GM18520 (cell line): Measurements from ENCODE around the gene FAM118A.
"Not testable (repeated sequence)": the region's sequence is repeated elsewhere in the genome, so short reads cannot be mapped to it uniquely, and the experiment has no call there.

Experiments used
- ATAC-seq: cut with Tn5 transposase; IDR thresholded peaks from one replicate; pipeline ENCODE4 v1.9.1; 2021; ENCODE audit not compliant: unreplicated experiment

FAM118A gene

DNA sequence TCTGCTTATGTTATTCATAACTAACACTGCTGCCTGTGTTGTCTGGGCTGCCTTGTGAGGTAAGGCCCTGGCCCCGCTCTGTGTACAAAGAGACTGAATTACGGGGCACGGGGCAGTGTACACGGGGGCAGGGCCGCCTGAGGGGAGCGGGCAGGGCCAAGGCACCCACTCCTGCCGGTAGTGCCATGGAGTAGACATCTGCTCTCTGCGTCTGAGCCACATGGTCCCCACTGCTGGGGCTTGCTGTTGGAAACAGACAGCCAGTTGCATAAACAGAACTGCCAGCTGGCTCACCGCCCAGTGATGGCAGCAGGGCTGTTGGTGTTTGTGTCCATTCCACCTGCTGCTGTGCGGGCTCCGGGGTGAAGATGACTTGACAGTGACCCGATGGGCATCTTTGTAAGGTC, 19.8 kb downstream of the FAM118A start:
- ATAC-seq, result no peak

GRCh38 chr22:45330548-45330947, 20.8 kb downstream of the FAM118A start:
- no peak for ATAC-seq

DNA sequence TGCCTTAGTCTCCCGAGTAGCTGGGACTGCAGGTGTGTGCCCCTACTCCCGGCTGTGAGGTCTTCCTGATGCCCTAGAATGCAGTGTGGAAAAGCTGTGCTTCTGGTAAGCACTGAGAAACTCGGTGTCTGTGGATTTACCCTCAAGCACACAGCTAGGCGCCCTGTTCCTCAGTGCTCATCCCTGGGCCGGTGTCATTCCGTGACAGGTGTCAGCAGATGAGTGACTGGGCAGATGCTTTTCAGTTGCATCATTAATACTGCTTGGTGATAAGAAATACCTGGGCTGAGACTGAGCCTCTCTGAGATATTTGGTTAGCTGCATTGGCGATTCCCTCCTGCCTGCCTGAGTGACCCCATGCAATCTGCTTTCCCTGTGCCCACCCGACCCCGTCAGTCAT, 21.8 kb downstream of the FAM118A start:
- no peak for ATAC-seq

GRCh38 chr22:45332001-45332400, 22.3 kb downstream of the FAM118A start:
- ATAC-seq, result no peak

DNA sequence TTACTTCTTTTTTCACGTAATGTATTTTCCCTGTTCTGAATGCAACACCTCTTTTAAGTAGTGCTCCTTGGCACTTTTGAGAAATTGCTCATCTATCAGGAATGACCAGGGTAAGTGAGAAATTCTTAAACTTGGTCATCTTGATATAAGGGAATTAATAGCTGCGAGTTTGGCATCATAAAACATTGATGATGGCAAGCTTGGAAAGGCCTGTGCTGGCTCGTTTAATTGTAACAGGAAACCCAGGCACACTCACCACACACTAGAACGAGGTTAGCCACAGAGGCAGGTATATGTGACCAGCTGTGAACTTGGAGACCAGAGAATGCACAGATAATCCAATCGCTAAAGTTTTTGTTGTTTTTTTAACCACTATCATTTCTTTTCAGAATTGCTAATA, 24.3 kb downstream of the FAM118A start:
- ATAC-seq, result no peak

- no peak for ATAC-seq
Observed at GRCh38 chr22:45334528-45334927, 24.8 kb downstream of the FAM118A start.

DNA sequence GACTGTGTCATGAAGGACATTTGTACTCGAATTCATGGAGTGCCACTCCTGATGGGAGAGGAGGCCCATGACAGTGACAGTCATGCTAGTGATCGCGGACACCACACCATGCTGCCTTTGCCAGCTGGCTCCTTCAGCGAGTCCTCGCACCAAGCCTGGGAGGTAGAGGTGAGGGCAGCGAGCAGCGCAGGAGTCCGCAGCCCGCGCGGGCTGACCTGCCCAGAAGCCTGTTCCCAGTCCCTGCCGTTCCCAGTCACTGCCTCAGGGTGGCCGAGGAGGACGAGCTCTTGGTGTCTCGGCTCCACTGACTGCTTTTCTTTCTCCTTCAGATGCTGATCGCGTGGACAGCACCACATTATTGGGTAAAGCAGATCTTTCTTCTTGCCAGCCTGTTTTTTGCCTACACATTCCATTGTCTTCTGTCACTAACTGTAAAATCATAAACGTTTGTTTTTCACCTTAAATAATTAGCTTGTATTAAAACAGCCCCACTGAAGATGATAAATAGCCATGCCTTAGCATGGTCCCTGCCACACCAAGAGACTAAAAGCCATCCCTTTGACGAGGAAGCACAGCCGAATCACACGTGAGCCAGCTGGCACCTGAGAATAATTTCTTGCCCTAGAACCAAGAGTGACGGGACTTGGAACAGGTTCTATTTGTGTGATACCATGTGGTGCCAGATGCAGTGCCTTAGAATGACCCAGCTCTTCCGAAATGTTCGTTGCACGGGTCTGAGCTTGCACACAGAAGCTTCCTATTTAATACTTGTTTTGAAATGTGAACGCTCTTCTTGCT, 25.5 kb downstream of the FAM118A start:
- ATAC-seq, result no peak

DNA sequence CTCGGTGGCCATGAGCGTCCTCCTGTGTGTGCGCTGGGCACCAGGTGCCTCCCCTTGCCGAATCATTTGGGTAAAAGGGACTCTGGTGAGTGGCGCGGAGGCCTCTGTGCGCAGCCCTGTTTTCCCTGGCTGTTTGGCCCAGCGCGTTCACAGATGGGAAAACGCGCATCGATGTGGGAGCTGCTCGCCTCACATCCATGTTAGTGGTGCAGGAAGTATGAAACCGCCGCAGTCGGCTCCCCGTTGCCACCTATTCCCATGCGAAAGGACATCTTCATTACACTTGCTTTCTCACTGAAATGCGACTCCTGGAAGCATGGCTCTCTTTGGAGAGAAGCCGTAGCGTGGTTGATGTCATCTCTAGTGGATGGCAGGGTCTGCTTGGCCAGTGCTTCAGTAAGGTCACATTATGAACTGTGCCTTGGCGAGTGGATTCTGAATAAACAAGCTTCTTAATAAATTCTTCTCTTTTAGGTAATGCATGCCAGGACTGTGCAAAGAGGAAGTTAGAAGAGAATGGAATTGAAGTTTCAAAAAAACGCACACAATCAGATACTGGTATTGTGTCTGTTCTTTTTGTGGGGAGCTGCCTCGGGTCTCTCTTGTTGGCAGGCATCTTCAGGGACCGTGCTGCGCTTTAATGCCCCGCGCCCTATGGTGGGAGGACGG, 26.3 kb downstream of the FAM118A start:
- ATAC-seq, result no peak

DNA sequence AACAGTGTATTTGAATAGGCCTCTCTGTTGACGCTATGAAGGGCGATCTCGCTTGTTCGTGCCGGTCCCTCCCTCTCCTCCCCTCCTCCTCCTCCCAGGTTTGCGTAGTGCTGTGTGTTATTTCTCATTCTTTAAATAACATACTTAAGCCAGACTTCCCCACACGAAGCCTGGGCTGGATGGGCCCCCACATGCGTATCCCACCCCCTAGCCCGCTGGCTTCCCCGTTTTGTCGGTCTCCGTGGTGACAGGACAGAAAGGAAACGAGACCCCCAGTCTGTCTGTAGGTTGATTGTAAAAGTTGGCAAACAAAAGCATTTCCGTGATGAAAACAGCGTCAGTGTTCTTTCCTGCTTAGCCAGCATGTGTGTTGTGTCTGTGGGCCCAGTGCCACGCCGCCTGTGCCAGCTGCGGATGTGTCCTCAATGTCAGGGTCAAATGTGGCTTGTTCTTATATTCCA, 27.3 kb downstream of the FAM118A start:
- ATAC-seq, result no peak

DNA sequence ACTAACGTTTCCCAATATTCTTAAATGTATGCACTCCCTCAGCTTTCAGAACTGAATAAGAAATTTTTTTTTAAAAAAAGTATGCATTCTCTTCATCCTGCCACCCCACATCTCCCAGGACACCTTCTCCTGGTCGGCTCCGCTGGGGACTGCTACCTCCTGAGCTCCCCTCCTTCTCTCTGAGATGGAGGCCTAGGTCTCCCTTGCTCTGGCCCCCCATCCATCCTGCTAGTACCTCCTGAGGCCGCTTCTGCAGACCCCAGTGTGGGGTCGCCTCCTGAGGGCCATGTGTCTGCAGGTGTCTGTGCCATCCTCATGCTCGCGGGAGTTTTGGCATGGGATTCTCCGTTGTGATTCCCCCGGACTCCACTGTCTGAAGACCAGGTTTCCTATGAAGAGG, 27.8 kb downstream of the FAM118A start:
- ATAC-seq, result no peak

DNA sequence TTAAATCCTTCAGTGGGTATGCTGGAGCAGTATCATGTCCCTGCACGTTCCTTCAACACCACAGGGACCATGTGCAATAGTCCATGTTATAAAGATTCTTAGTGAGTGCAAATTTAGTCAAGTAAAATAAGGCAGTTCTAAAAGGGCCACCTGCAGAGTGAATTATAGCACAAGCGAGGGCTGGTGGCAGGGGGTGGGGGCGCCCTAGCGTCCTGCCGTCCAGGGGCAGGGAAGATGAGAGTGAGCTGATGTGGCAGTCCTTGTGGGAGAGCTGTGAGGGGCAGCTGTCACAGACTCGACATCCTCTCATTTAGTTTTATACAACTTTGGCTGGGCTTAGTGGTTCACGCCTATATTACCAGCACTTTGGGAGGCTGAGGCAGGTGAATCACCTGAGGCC, 29.1 kb downstream of the FAM118A start:
- ATAC-seq, result no peak

- no peak for ATAC-seq
Observed at GRCh38 chr22:45340323-45340722, 30.6 kb downstream of the FAM118A start.

DNA sequence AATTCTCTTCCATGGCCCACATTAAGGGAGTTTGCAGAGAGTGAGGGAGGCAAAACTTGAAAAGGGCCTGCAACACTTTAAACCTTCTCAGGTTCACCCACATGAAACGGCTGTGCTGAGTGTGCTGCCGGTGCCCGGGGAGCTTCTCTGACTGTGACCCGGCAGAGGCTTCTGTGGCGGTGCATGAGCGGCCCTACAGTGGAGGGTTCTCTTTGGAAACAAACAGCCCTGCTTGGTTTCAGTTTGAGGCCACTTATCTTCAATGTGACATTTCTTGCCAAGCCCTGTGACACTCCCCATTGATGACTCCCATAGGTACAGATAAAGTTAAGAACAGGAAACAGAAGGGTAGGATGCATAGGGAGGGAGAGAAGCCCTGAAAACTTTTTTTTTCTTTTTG, 31.8 kb downstream of the FAM118A start:
- ATAC-seq, result no peak

- no peak for ATAC-seq
Observed at GRCh38 chr22:45343143-45343542, 33.4 kb downstream of the FAM118A start.

DNA sequence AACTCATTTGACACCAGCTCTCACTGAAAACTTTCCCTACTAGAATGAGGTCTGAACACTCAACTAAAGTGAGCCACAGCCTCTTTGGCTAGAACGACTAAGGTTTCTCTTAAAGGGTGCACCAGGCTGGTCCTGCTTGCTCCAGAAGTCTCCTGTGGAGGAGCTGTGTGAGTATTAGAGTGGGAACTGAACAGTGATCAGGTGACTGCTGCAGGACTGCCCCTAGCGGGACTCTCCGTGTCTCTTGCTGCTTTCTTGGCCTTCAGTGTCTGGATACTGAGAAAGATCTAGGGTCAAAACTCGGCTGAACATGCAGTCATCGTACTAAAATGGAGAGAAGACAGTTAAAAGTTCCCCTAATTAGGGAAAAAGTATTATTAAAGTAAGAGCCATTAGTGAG, 34.6 kb downstream of the FAM118A start:
- no peak for ATAC-seq

DNA sequence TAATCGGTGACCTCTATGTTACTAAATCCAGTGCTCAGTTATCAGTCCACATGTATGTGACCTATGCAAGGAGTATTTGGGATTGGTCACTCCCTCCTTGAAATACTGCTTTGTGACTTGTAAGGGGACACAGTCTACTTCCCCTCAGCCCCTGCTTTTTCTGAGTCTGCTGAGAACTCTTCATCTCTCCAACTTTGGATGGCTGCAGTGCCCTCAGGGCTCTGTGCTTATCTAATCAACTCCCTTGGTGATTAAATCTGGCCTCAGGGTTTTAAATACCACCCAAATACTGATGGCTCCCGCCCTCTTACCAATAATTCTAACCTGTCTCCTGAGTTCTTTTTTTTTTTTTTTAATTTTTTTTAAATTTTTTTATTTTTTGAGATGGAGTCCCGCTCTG, 40.2 kb downstream of the FAM118A start:
- no peak for ATAC-seq

- no peak for ATAC-seq
Observed at GRCh38 chr22:45351956-45352355, 42.2 kb downstream of the FAM118A start.

DNA sequence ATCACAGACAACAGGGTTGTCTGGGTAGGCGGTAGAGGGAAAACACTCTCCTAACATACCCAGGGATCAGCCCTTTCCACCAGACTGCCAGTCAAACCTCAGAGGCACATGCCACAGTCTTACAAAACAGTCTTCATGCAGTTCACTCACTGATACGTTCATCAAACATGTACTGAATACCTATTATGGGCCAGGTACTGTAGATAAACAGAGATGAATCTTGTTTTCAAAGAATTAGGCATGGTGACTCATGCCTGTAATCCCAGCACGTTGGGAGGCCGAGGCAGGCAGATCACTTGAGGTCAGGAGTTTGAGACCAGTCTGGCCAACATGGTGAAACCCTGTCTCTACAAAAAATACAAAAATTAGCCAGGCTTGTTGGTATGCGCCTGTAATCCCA, 43.0 kb downstream of the FAM118A start:
- ATAC-seq, result not testable (repeated sequence)

GRCh38 chr22:45353786-45354185, 44.1 kb downstream of the FAM118A start:
- ATAC-seq, result no peak

DNA sequence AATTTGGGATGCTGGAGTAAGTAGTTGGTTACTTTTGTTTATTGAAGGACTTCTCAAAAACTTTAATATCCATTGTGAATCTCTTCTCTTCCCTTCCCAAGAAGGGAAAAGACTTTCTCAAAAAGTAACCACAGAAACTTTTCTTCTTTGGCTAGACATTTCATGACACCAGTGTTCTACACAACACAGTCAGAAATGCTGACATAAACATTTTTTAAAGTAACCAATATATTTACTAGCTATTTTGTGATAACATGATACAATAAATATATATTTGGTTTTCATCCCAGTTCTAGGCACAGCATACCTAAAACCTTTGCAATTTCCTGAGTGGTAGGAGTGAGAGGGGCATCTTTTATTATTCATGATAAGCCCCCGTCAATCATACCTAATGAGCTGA, 47.8 kb downstream of the FAM118A start:
- no peak for ATAC-seq

DNA sequence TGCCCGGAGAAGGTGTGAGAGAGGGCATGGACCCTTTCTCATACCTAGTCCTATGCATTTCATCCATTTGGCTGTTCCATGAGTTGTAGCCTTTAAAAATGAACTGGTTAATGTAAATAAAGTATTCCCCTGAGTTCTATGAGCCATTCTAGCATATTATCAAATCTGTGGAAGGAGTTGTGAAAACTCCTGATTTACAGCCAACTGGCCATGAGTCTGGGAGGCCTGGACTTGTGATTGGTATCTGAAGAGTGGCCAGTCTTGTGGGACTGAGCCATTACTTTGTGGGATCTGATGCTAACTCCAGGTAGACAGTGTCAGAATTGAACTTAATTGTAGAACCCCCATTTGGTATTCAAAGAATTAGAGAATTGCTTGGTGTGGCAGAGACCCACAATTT, 48.4 kb downstream of the FAM118A start:
- ATAC-seq, result no peak

DNA sequence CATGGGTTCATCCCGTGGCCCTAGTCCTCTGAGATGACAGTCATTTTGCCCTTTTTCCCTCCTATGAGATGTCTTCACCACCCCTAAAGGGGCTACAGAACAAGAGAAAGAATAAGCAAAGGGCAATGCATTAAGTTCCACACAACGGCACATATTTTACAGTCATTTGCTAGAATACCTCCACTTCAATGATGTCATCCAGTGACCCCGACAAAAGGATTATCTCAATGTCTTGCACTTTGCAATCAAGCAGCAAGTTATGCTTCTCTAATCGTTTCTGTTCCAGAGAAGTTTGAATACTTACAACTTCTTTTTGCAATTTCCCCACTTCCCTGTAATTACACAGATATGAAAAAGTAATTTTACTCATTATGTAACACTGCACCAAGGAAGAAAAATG, 49.9 kb downstream of the FAM118A start:
- ATAC-seq, result no peak

DNA sequence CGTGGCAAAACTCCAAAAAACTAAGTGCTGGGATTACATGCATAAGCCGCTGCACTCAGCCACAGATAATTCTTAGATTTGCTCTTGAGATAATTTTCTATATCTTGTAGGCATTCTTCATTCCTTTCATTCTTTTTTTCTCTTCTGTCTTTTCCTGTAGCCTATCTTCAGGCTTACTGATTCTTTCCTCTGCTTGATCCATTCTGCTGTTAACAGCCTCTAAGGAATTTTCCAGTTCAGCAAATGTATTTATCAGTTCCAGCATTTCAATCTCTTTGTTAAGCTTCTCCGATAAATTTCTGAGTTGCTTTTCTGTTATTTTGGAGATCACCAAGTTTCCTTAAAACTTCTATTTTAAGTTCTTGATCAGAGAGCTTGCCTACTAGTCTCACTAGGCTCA, 57.0 kb downstream of the FAM118A start:
- ATAC-seq, result no peak
